ENCODE measurements around the gene FBXW7. TPM values are rescaled to one million over a fixed set of nuclear protein-coding genes. Genes with fewer than 3 reads are reported as not detected.

FBXW7 gene
- polyA plus RNA-seq, 1 of the 3 experiments (the other 2 are of a cell fraction) = 7.7 TPM

DNA sequence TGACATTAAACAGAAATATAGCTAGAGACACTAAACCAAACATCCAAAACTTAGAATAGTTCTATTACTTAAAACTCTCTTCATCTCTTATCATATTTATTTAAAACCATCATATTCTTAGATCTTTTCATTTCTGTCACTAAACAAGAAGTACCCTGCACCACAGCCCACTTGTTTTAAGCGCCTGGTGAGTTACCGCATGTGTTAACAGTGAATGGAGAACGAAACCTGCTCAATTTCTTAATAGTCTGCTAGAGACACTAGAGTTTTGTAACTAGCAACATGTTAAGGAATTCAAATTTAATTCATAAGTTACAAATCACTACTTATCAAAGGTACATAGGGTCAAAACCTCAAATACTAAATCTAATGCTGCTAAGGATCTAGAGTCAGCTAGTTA is 111.5 kb downstream of the FBXW7 start:
- 99% methylated on average over 3 of the region's 3 CpGs for WGBS (ENCODE audit: low lambda C conversion rate)
- ChIA-PET CTCF (interaction anchor here (1.4 kb wide), 1 partner anchor 25 kb away, joined by 3 read pairs; no protein-coding TSS in a partner anchor), POLR2A (no interaction called here)
- peaks cover 0 to 5% of the 10 kb centered on the region in 2 experiments; a peak in 3 of 4 replicates for H3K4me1 ChIP-seq (ENCODE audit: control insufficient read depth in 1 of 2, insufficient read depth in 2 of 2, low read depth in 1 of 2, low read length in 1 of 2)
- H3K27ac ChIP-seq (ENCODE audit: low read depth in 2 of 2, low read length in 1 of 2) = no peak overlapping the region
- no peak for DNase-seq
- no peak overlapping the region for H2AFZ ChIP-seq (ENCODE audit: low read depth)
- H3K27me3 ChIP-seq (ENCODE audit: insufficient read depth) = no peaks in the 10 kb centered on the region
- H3K4me2 ChIP-seq = no peak overlapping the region
- no peaks in the 10 kb centered on the region for H3K9me2 ChIP-seq
- H3K9ac ChIP-seq = no peak overlapping the region
- TF ChIP-seq TEAD4 (IDR thresholded peaks at IDR 0.05; ENCODE audit: borderline replicate concordance, insufficient read depth) (no peak), TAF1 (IDR thresholded peaks at IDR 0.05; ENCODE audit: borderline replicate concordance, low read depth, low read length) (no peak), EP300 (IDR thresholded peaks at IDR 0.05; ENCODE audit: borderline replicate concordance in 1 of 2, low read depth in 1 of 2, low read length in 1 of 2) (no peak), RFX5 (IDR thresholded peaks at IDR 0.05; ENCODE audit: low read length) (no peak), MEF2A (IDR thresholded peaks at IDR 0.05; ENCODE audit: borderline replicate concordance, low read depth) (no peak), FOXJ3 (CRISPR knock-in tag; IDR thresholded peaks at IDR 0.05) (no peak), JUND (IDR thresholded peaks at IDR 0.05) (no peak), POLR2AphosphoS5 (IDR thresholded peaks at IDR 0.05; ENCODE audit: low read depth, low read length) (no peak), SMC3 (IDR thresholded peaks at IDR 0.05; ENCODE audit: low read depth, low read length) (no peak), GATA2 (CRISPR knock-in tag; IDR thresholded peaks at IDR 0.05) (no peak), RAD21 (IDR thresholded peaks at IDR 0.05; ENCODE audit: low read length) (no peak), RCOR1 (IDR thresholded peaks at IDR 0.05; ENCODE audit: low read length) (no peak), FOSL2 (IDR thresholded peaks at IDR 0.05; ENCODE audit: borderline replicate concordance, low read depth) (no peak), ELF1 (IDR thresholded peaks at IDR 0.05) (no peak), EZH2phosphoT487 (IDR thresholded peaks at IDR 0.05; ENCODE audit: borderline replicate concordance, low read depth) (no peak), FOXM1 (IDR thresholded peaks at IDR 0.05; ENCODE audit: low read depth) (no peak)
- TF ChIP-seq, protein P1, sequence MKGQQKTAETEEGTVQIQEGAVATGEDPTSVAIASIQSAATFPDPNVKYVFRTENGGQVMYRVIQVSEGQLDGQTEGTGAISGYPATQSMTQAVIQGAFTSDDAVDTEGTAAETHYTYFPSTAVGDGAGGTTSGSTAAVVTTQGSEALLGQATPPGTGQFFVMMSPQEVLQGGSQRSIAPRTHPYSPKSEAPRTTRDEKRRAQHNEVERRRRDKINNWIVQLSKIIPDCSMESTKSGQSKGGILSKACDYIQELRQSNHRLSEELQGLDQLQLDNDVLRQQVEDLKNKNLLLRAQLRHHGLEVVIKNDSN (IDR thresholded peaks at IDR 0.05; ENCODE audit: borderline replicate concordance, low read depth) = no peak
- TF ChIP-seq, protein P2, sequence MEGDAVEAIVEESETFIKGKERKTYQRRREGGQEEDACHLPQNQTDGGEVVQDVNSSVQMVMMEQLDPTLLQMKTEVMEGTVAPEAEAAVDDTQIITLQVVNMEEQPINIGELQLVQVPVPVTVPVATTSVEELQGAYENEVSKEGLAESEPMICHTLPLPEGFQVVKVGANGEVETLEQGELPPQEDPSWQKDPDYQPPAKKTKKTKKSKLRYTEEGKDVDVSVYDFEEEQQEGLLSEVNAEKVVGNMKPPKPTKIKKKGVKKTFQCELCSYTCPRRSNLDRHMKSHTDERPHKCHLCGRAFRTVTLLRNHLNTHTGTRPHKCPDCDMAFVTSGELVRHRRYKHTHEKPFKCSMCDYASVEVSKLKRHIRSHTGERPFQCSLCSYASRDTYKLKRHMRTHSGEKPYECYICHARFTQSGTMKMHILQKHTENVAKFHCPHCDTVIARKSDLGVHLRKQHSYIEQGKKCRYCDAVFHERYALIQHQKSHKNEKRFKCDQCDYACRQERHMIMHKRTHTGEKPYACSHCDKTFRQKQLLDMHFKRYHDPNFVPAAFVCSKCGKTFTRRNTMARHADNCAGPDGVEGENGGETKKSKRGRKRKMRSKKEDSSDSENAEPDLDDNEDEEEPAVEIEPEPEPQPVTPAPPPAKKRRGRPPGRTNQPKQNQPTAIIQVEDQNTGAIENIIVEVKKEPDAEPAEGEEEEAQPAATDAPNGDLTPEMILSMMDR (IDR thresholded peaks at IDR 0.05) = no peak
- TF ChIP-seq, protein P3, sequence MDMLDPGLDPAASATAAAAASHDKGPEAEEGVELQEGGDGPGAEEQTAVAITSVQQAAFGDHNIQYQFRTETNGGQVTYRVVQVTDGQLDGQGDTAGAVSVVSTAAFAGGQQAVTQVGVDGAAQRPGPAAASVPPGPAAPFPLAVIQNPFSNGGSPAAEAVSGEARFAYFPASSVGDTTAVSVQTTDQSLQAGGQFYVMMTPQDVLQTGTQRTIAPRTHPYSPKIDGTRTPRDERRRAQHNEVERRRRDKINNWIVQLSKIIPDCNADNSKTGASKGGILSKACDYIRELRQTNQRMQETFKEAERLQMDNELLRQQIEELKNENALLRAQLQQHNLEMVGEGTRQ (IDR thresholded peaks at IDR 0.05; ENCODE audit: borderline replicate concordance, low read depth, low read length) = no peak
- H4K20me1 ChIP-seq (ENCODE audit: insufficient read depth) = no peaks in the 10 kb centered on the region
- no peaks in the 10 kb centered on the region for H3F3A ChIP-seq (replicated peaks; ENCODE audit: insufficient read depth)
- H3K79me2 ChIP-seq (ENCODE audit: insufficient read depth) = peaks cover 33% of the 10 kb centered on the region
- no peak overlapping the region for H3K4me3 ChIP-seq (ENCODE audit: low read depth in 2 of 2, low read length in 1 of 2)
- H3K9me3 ChIP-seq = no peaks in the 10 kb centered on the region
- peaks cover 2 to 5% of the 10 kb centered on the region in 2 experiments for H3K36me3 ChIP-seq (replicated peaks in 1 of 2; ENCODE audit: control insufficient read depth in 1 of 2, insufficient read depth in 2 of 2, low read length in 1 of 2)
